A549 (cell line): ENCODE data around the gene COL3A1. TPM values are rescaled to one million over a fixed set of nuclear protein-coding genes. Genes with fewer than 3 reads are reported as not detected.

Experiments
- ATAC-seq, 2 experiments: fragments of 200-7000 bp in 1 of 2; fragments of >200 bp in 1 of 2; cut with Nextera tagmentation in 1 of 2; cut with Tn5 transposase in 1 of 2; 3 replicates each; pipeline versions ENCODE4 v1.8.0 to v1.9.1; 2018 to 2020; ENCODE audit warnings: mild to moderate bottlenecking in 1 of 2, moderate library complexity in 1 of 2
- CTCF ChIA-PET: fragments of 300-600 bp; sonication (Branson Sonifier 250); formaldehyde crosslinking; extraction: SDS; loops from one replicate; lab custom pipeline; 2021; ENCODE audit warnings: antibody characterized with exemption, inconsistent platforms; lab: Yijun Ruan, JAX
- POLR2A ChIA-PET: fragments of 350-600 bp; formaldehyde crosslinking; extraction: SDS; loops from one replicate; lab custom pipeline; 2021; ENCODE audit warnings: antibody characterized with exemption, inconsistent platforms; lab: Yijun Ruan, JAX
- DNase-seq, 2 experiments: peaks; one replicate each; pipeline versions ENCODE4 v3.0.0 to v3.0.0-alpha.2; 2011 to 2016; ENCODE audit warnings: low read depth in 1 of 2, low spot score in 1 of 2
- FAIRE-seq: peaks from 2 replicates; lab custom pipeline; 2011; peaks lifted over from hg19 to GRCh38; lab: Jason Lieb, UNC
- H3K27ac ChIP-seq, 2 experiments: fragments of >200 bp; sonication (Bioruptor Twin); formaldehyde crosslinking; 3 replicates each; pipeline ENCODE4 v1.5.1; 2016 to 2017
- H3K4me1 ChIP-seq: fragments of >200 bp; sonication (Bioruptor Twin); formaldehyde crosslinking; 3 replicates; pipeline ENCODE4 v1.6.1; 2016
- H3K4me2 ChIP-seq: fragments of >200 bp; sonication (Bioruptor Twin); formaldehyde crosslinking; 3 replicates; pipeline ENCODE4 v1.6.1; 2016
- H3K4me3 ChIP-seq: fragments of >200 bp; sonication (Bioruptor Twin); formaldehyde crosslinking; 3 replicates; pipeline ENCODE4 v1.5.1; 2016
- H3K9me3 ChIP-seq: fragments of >200 bp; sonication (Bioruptor Twin); formaldehyde crosslinking; 3 replicates; pipeline ENCODE4 v1.6.1; 2016
- CHD4 ChIP-seq: fragments of 200-600 bp; sonication (generic); IDR thresholded peaks from 2 replicates; pipeline ENCODE4 v1.6.1; 2016; ENCODE audit warnings: antibody characterized with exemption, mild to moderate bottlenecking, borderline replicate concordance
- EP300 ChIP-seq, 2 experiments: fragments of >200 bp; sonication (Bioruptor Twin); formaldehyde crosslinking; IDR thresholded peaks; 2 replicates in 1 of 2; 3 replicates in 1 of 2; pipeline ENCODE4 v1.6.1; 2016 to 2017
- ESRRA ChIP-seq: fragments of 150-350 bp; IDR thresholded peaks from 2 replicates; pipeline ENCODE4 v1.6.1; 2014; ENCODE audit warnings: mild to moderate bottlenecking, low read length, borderline replicate concordance
- KDM5A ChIP-seq: fragments of 200-600 bp; sonication (generic); IDR thresholded peaks from 2 replicates; pipeline ENCODE4 v1.6.1; 2016; ENCODE audit warnings: antibody characterized with exemption, mild to moderate bottlenecking
- MAZ ChIP-seq: fragments of 150-350 bp; IDR thresholded peaks from 2 replicates; pipeline ENCODE4 v1.6.1; 2014; ENCODE audit warnings: antibody characterized with exemption, low read depth, low read length, borderline replicate concordance
- NFE2L2 ChIP-seq: fragments of 150-350 bp; conservative IDR thresholded peaks from 2 replicates; pipeline ENCODE4 v1.6.1; 2014; ENCODE audit warnings: low read length
- NR3C1 ChIP-seq: fragments of >200 bp; sonication (Bioruptor Twin); formaldehyde crosslinking; IDR thresholded peaks from 3 replicates; pipeline ENCODE4 v1.6.1; 2017
- POLR2A ChIP-seq: IDR thresholded peaks from 2 replicates; pipeline ENCODE4 v1.6.1; 2012; ENCODE audit warnings: mild to moderate bottlenecking, low read length
- RAD21 ChIP-seq, 2 experiments: fragments of >200 bp in 1 of 2; sonication (Bioruptor Twin) in 1 of 2; formaldehyde crosslinking in 1 of 2; IDR thresholded peaks in 1 of 2; conservative IDR thresholded peaks in 1 of 2; 2 replicates in 1 of 2; 3 replicates in 1 of 2; pipeline ENCODE4 v1.6.1; 2012 to 2018; ENCODE audit warnings: inconsistent platforms in 1 of 2
- RNF2 ChIP-seq: fragments of 200-600 bp; sonication (generic); IDR thresholded peaks from 2 replicates; pipeline ENCODE4 v1.6.1; 2016; ENCODE audit warnings: low read depth, mild to moderate bottlenecking, antibody characterized with exemption, moderate library complexity, borderline replicate concordance
- SMC3 ChIP-seq: fragments of >200 bp; sonication (Bioruptor Twin); formaldehyde crosslinking; IDR thresholded peaks from 3 replicates; pipeline ENCODE4 v1.6.1; 2018; ENCODE audit warnings: inconsistent platforms
- ZSCAN20 ChIP-seq: fragments of 250-450 bp; sonication (Bioruptor Pico); IDR thresholded peaks from 2 replicates; pipeline ENCODE4 v1.8.0; 2022; ENCODE audit warnings: mild to moderate bottlenecking, moderate library complexity
- WGBS: methylation state at CpG from one replicate; pipeline ENCODE4 v1.1.6; 2017; ENCODE audit errors: missing lambda C conversion rate; 5-methylcytosine and 5-hydroxymethylcytosine counted together
- polyA plus RNA-seq, 4 experiments: library from polyadenylated mRNA; depleted of rRNA in 3 of 4; stranded (reverse); fragments of >200 nt; fragmentation: RNase III in 1 of 4; extraction: RNeasy Plus Mini Kit Qiagen cat#74134 plus additional on column Dnase treatment in 1 of 4; gene quantifications; 2 replicates in 3 of 4; 3 replicates in 1 of 4; pipeline ENCODE4 v1.2.3, GENCODE V29; 2011 to 2017
- TF ChIP-seq, protein P1 (sequence below): fragments of >200 bp; sonication (Bioruptor Twin); formaldehyde crosslinking; IDR thresholded peaks from 3 replicates; pipeline ENCODE4 v1.6.1; 2016
- TF ChIP-seq, protein P2 (sequence below): fragments of 250-450 bp; sonication (Bioruptor Pico); IDR thresholded peaks from 2 replicates; pipeline ENCODE4 v1.5.0; 2020; ENCODE audit warnings: low read depth, mild to moderate bottlenecking, moderate library complexity
- TF ChIP-seq, protein P3 (sequence below): fragments of 150-350 bp; IDR thresholded peaks from 2 replicates; pipeline ENCODE4 v1.6.1; 2014; ENCODE audit warnings: low read depth, mild to moderate bottlenecking, low read length
- TF ChIP-seq, protein P4 (sequence below): IDR thresholded peaks from 2 replicates; pipeline ENCODE4 v1.6.1; 2012

COL3A1 gene
- polyA plus RNA-seq, 2 of the 4 experiments (the other 2 are of a cell fraction): 0.70 to 3.2 TPM

DNA sequence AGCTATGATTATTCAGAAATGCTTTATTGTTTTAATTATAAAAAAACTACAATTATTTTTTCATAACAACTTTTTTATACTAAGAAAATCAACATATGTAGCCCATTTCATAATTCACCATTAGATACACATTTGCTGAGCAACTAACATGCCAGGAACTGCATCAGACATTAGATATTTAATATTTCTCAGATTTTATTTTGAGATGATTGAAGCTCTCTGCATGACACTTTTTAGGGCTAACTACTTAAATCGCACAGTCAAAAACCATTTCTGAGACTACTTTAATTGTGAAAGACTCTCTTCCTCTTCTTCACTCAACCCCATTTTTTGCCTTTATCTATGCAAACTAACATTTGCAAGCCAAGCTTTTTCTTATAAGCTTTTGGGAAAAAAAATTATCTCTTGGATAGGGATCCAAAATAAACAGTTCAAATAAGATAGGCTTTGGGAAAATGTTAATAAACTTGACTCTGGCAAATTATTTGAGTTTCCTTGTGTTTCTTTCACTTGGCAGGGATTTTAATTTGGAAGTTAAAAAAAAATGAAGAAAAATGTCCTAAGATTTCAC, 9.1 kb upstream of the COL3A1 start:
- no peaks in the 10 kb centered on the region for H3K9me3 ChIP-seq
- POLR2A ChIA-PET: no interaction called here
- H3K4me2 ChIP-seq: no peak overlapping the region
- H3K4me3 ChIP-seq: no peak overlapping the region
- TF ChIP-seq CHD4 (no peak), POLR2A (no peak), SMC3 (no peak), EP300 (IDR thresholded peaks at IDR 0.05) (no peak), MAZ (no peak)
- TF ChIP-seq, protein P1, sequence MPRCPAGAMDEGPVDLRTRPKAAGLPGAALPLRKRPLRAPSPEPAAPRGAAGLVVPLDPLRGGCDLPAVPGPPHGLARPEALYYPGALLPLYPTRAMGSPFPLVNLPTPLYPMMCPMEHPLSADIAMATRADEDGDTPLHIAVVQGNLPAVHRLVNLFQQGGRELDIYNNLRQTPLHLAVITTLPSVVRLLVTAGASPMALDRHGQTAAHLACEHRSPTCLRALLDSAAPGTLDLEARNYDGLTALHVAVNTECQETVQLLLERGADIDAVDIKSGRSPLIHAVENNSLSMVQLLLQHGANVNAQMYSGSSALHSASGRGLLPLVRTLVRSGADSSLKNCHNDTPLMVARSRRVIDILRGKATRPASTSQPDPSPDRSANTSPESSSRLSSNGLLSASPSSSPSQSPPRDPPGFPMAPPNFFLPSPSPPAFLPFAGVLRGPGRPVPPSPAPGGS: no peak
- FAIRE-seq (no peak), ATAC-seq (no peak), DNase-seq (no peak)
- 0 out of 3 replicates have a peak, but pooled peaks cover 10% of the 10 kb centered on the region for H3K4me1 ChIP-seq
- 95% methylated on average over 1 of the region's 1 CpG for WGBS
- H3K27ac ChIP-seq: no peak overlapping the region
- CTCF ChIA-PET: interaction anchor here (0.9 kb wide), 1 partner anchor 16 kb away, joined by 3 read pairs; no protein-coding TSS in a partner anchor

- no peak for TF ChIP-seq RAD21 (conservative IDR thresholded peaks at IDR 0.05 in 1 of 2, IDR thresholded peaks at IDR 0.05 in 1 of 2)
- TF ChIP-seq, protein P2, sequence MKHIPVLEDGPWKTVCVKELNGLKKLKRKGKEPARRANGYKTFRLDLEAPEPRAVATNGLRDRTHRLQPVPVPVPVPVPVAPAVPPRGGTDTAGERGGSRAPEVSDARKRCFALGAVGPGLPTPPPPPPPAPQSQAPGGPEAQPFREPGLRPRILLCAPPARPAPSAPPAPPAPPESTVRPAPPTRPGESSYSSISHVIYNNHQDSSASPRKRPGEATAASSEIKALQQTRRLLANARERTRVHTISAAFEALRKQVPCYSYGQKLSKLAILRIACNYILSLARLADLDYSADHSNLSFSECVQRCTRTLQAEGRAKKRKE (CRISPR knock-in tag): no peak
- TF ChIP-seq, protein P3, sequence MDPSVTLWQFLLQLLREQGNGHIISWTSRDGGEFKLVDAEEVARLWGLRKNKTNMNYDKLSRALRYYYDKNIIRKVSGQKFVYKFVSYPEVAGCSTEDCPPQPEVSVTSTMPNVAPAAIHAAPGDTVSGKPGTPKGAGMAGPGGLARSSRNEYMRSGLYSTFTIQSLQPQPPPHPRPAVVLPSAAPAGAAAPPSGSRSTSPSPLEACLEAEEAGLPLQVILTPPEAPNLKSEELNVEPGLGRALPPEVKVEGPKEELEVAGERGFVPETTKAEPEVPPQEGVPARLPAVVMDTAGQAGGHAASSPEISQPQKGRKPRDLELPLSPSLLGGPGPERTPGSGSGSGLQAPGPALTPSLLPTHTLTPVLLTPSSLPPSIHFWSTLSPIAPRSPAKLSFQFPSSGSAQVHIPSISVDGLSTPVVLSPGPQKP: no peak
- no peak for TF ChIP-seq RNF2
- TF ChIP-seq KDM5A: no peak
- TF ChIP-seq, protein P4, sequence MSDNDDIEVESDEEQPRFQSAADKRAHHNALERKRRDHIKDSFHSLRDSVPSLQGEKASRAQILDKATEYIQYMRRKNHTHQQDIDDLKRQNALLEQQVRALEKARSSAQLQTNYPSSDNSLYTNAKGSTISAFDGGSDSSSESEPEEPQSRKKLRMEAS: no peak
- ATAC-seq (no peak), FAIRE-seq (no peak), DNase-seq (no peak)
- Histone ChIP-seq H3K4me1 (0 out of 3 replicates have a peak, but pooled peaks cover 10% of the 10 kb centered on the region), H3K27ac (no peak overlapping the region), H3K4me2 (no peak overlapping the region), H3K4me3 (no peak overlapping the region), H3K9me3 (no peaks in the 10 kb centered on the region)
- WGBS: 70% methylated on average over 2 of the region's 2 CpGs
- ChIA-PET CTCF (interaction anchor here (0.9 kb wide), 1 partner anchor 16 kb away, joined by 3 read pairs; no protein-coding TSS in a partner anchor), POLR2A (no interaction called here)
Observed at GRCh38 chr2:188965563-188965962, 8.6 kb upstream of the COL3A1 start.

GRCh38 chr2:188966079-188966571, 8.0 kb upstream of the COL3A1 start:
- Histone ChIP-seq H3K4me2 (no peak overlapping the region), H3K4me3 (no peak overlapping the region), H3K27ac (no peak overlapping the region), H3K9me3 (no peaks in the 10 kb centered on the region)
- 80% methylated on average over 4 of the region's 4 CpGs for WGBS
- no peak for ATAC-seq
- CTCF ChIA-PET: interaction anchor here (0.8 kb wide), 1 partner anchor 12 kb away, joined by 5 read pairs; no protein-coding TSS in a partner anchor
- POLR2A ChIA-PET: no interaction called here
- no peak for DNase-seq
- TF ChIP-seq POLR2A: no peak
- no peak for TF ChIP-seq NR3C1
- no peak for TF ChIP-seq ESRRA
- no peak for TF ChIP-seq NFE2L2
- no peak for TF ChIP-seq ZSCAN20 (CRISPR knock-in tag)
- TF ChIP-seq, all 56 proteins: peak for 0
- 0 out of 3 replicates have a peak, but pooled peaks cover 10% of the 10 kb centered on the region for H3K4me1 ChIP-seq
- FAIRE-seq: no peak
